GM19193 (cell line): Measurements from ENCODE around the gene ADA.

Experiments used
- POLR2A ChIP-seq: IDR thresholded peaks from 4 replicates; pipeline ENCODE4 v1.6.1; 2011; ENCODE audit not compliant: insufficient read depth, insufficient read length; ENCODE audit errors: extremely low read depth

Gene ADA

GRCh38 chr20:44637042-44637441 is 14.5 kb downstream of the ADA start:
- TF ChIP-seq POLR2A, result no peak

- TF ChIP-seq POLR2A, result no peak
These were observed 15.6 kb downstream of the ADA start for GRCh38 chr20:44635877-44636276.

DNA sequence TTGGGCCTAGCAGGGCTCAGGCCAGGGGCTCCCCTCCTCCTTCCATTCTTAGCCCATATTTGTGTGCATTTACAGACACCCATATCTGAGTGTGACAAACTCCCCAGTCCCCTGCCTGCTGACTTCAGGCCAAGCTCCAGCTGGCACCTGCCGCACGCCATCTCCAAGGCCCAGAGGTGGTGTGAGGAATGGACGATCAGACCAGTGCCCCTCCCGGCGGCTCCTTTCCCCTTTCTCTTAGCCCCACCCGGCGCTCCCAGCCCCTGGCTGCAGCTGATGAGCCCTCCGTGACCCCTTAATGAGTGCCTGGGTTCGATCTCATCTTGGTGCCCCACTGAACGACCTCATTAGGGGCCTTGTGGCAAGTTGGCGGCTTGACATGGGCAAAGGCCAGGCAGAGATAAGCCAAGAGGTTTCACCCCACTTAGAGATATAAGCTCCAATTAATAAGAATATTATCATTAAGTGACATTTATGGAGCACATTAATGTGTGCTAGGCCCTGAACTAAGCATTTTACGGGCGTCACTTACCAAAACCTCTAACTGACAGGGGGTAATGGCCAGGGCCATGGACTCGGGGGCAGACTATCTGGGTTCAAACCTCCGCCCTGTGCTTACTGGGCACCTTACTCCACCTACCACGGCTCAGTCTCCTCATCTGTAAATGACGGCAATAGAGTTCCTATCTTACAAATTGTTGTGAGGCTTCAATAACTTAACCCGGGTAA is 17.5 kb downstream of the ADA start:
- TF ChIP-seq POLR2A, result no peak

GRCh38 chr20:44633187-44633810 is 18.2 kb downstream of the ADA start:
- no peak for TF ChIP-seq POLR2A

DNA sequence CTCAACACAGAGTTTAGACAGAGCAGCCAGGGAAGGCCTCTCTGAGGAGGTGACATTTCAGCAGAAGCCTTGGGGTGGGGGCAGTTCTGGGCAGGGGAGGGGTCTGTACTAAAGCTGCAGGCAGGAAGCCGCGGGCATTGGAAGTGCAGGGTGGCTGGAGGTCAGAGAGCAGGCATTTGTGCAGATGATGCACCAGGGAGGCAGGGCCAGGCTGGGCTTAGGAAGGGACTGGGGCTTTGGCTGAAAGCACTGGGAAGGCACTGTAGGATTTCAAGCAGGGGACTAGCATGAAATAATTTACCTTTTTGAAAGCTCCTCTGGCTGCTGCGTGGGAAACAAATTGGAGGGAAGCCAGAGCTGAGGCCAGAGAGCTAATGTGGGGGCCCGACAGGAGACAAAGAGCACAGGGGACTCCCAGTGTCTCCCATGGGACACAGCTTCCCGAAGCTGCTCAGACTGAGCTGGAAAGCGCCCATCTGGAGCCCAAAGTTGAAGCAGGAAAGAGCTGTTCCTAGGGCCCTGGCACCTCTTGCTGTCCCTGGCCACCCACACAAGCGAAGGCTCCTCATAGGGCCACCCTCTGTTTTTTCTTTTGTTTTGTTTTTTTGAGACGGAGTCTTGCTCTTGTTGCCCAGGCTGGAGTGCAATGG is 19.3 kb downstream of the ADA start:
- TF ChIP-seq POLR2A, result no peak

- TF ChIP-seq POLR2A, result no peak
These were observed 21.2 kb downstream of the ADA start for GRCh38 chr20:44630297-44630696.

GRCh38 chr20:44629542-44629941 is 22.0 kb downstream of the ADA start:
- no peak for TF ChIP-seq POLR2A

- no peak for TF ChIP-seq POLR2A
These were observed 22.5 kb downstream of the ADA start for GRCh38 chr20:44629017-44629385.

- no peak for TF ChIP-seq POLR2A
These were observed 24.0 kb downstream of the ADA start for GRCh38 chr20:44627364-44628010.

GRCh38 chr20:44626278-44626677 is 25.2 kb downstream of the ADA start:
- TF ChIP-seq POLR2A, result no peak

GRCh38 chr20:44625361-44625760 is 26.1 kb downstream of the ADA start:
- no peak for TF ChIP-seq POLR2A

GRCh38 chr20:44624743-44625271 is 26.7 kb downstream of the ADA start:
- no peak for TF ChIP-seq POLR2A

DNA sequence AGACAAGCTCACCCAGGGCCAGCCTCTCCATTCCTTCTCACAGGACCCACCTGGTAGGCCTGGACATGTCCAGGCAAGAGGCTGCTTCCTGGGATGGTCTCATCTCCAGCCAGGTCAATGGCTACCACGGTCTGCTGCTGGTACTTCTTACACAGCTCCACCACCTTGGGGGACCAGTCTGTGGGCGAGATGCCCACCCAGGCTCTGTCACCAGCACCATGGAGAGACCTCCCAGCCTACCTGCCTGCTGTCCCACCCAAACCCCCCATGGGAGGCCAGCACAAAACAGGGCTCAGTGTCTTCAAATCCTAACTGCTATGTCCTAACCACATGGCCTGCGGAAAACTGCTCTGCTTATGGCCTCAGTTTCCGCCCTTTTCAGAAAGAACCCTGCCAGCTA is 27.3 kb downstream of the ADA start:
- no peak for TF ChIP-seq POLR2A

DNA sequence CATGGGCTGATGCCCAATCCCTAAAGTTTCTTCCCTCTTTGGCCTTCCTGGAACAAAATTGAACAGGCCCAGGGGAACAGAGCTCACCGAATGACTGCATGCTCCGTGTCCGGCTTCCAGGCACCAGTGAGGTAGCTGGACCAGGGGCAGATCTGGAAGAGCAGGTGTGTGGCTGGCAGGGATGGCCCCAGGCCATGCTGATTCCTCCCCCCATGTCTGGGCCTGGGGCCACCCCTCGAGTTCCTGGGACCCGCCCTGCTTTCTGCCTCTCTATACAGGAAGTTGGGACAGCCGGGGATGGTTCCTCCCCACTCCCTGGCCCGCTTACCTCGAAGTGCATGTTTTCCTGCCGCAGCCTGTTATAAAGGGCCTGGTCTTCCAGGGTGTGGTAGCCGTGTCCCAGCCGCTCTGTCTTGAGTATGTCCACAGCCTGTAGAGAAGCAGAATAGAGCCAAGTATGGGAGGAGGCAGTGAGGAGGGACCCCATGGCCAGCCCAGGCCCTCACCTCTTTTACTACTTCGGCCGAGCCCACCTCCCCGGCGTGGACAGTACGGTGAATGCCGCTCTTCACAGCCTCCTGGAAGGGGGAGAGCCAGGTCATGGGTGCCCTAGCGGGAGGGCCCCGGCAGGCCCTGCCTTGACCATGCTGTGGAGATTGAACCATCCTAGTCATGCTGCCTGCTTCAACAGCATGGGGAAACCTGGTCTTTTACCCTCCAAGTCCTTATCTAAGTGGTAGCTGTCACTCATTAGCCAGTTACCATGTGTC is 28.8 kb downstream of the ADA start:
- no peak for TF ChIP-seq POLR2A

DNA sequence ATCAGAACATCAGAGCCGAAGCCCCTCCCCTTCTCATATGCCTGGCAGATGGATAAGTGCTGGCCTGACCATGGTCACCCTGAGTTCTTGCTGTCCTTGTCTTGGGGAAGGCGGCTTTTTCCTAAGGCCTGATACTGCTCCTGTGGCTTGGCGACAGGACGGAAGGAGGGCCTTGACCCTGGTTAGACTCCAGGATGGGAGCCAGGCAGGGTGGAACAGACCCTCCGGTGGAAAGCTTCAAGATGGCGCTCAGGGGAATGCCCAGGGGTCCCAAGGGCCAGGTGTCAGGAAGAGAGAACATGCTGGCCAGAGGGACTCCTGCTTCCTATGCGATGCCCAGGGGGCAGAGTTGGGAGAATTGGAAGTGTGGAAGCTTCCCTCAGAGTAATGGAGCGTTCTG is 29.6 kb downstream of the ADA start:
- TF ChIP-seq POLR2A, result no peak
